NCI-H446 (cell line): ENCODE measurements around the gene SEMA3F.

Source experiments
- DNase-seq, 2 experiments: peaks; one replicate each; lab custom pipeline; 2025; lab: John Stamatoyannopoulos, UW

SEMA3F gene

GRCh38 chr3:50235716-50236483 lies 80.8 kb downstream of the SEMA3F start, which contains the start of gene GNAI2:
Gene GNAI2, plus strand, starts transcription at chr3:50236204. Its CDS starts 132 bp downstream, at chr3:50236336.
- DNase-seq: peak; percentile 87 to 95

GRCh38 chr3:50236484-50237132 lies 81.5 kb downstream of the SEMA3F start:
- no peak for DNase-seq

GRCh38 chr3:50237133-50237651 lies 82.1 kb downstream of the SEMA3F start:
- no peak for DNase-seq

GRCh38 chr3:50237754-50238548 lies 82.8 kb downstream of the SEMA3F start:
- no peak for DNase-seq

- DNase-seq: peak in 1 of 2 experiments; percentile 31
Measured at GRCh38 chr3:50238549-50239026, 83.5 kb downstream of the SEMA3F start.
